ENCODE data around the gene RNF144B.

GRCh38 chr6:18387061-18387721, at the start of gene RNF144B:
- TF ChIP-seq CTCF (IDR thresholded peaks at IDR 0.05) (no peak), POLR2A (IDR thresholded peaks at IDR 0.05) (peak; percentile 95)
